BLaER1 (cell line): ENCODE results near the gene TNFAIP2.

Experiments used
- H3K27ac ChIP-seq: shearing (Covaris generic); formaldehyde crosslinking; 2 replicates; pipeline ENCODE4 v1.8.1; 2022
- H3K27me3 ChIP-seq: shearing (Covaris generic); formaldehyde crosslinking; 2 replicates; pipeline ENCODE4 v1.8.1; 2022
- H3K36me3 ChIP-seq: shearing (Covaris generic); formaldehyde crosslinking; 2 replicates; pipeline ENCODE4 v1.8.1; 2022
- H3K4me1 ChIP-seq: shearing (Covaris generic); formaldehyde crosslinking; 2 replicates; pipeline ENCODE4 v1.8.1; 2022
- H3K4me2 ChIP-seq: shearing (Covaris generic); formaldehyde crosslinking; 2 replicates; pipeline ENCODE4 v1.8.1; 2022
- H3K4me3 ChIP-seq: shearing (Covaris generic); formaldehyde crosslinking; 2 replicates; pipeline ENCODE4 v1.8.1; 2022
- H3K9ac ChIP-seq: shearing (Covaris generic); formaldehyde crosslinking; 2 replicates; pipeline ENCODE4 v1.8.1; 2022
- H3K9me3 ChIP-seq: shearing (Covaris generic); formaldehyde crosslinking; 2 replicates; pipeline ENCODE4 v1.8.1; 2022
- H4K20me1 ChIP-seq: shearing (Covaris generic); formaldehyde crosslinking; 2 replicates; pipeline ENCODE4 v1.8.1; 2022
- Cebpa-rat ChIP-seq: shearing (Covaris generic); IDR thresholded peaks from 2 replicates; pipeline ENCODE4 v1.8.1; 2022

The TNFAIP2 gene

GRCh38 chr14:103127861-103128598, 4.8 kb downstream of the TNFAIP2 start:
- Histone ChIP-seq H3K27me3 (no peaks in the 10 kb centered on the region), H3K9me3 (no peaks in the 10 kb centered on the region), H3K36me3 (peaks cover 76% of the 10 kb centered on the region), H3K4me2 (no peak overlapping the region), H3K4me1 (peaks cover 40% of the 10 kb centered on the region), H4K20me1 (peaks cover 66% of the 10 kb centered on the region), H3K9ac (no peak overlapping the region), H3K27ac (0 out of 2 replicates have a peak overlapping the region, but pooled peaks have one; percentile 40), H3K4me3 (no peak overlapping the region)
- TF ChIP-seq Cebpa-rat, result no peak

GRCh38 chr14:103128631-103129300, 5.5 kb downstream of the TNFAIP2 start:
- Histone ChIP-seq H4K20me1 (peaks cover 66% of the 10 kb centered on the region), H3K9me3 (no peaks in the 10 kb centered on the region), H3K27ac (peak overlapping the region; percentile 40; the same call in 1 of the 2 replicates), H3K36me3 (peaks cover 84% of the 10 kb centered on the region), H3K9ac (0 out of 2 replicates have a peak overlapping the region, but pooled peaks have one; percentile 3), H3K4me3 (no peak overlapping the region), H3K4me1 (peaks cover 39% of the 10 kb centered on the region), H3K4me2 (no peak overlapping the region), H3K27me3 (no peaks in the 10 kb centered on the region)
- TF ChIP-seq Cebpa-rat, result no peak

DNA sequence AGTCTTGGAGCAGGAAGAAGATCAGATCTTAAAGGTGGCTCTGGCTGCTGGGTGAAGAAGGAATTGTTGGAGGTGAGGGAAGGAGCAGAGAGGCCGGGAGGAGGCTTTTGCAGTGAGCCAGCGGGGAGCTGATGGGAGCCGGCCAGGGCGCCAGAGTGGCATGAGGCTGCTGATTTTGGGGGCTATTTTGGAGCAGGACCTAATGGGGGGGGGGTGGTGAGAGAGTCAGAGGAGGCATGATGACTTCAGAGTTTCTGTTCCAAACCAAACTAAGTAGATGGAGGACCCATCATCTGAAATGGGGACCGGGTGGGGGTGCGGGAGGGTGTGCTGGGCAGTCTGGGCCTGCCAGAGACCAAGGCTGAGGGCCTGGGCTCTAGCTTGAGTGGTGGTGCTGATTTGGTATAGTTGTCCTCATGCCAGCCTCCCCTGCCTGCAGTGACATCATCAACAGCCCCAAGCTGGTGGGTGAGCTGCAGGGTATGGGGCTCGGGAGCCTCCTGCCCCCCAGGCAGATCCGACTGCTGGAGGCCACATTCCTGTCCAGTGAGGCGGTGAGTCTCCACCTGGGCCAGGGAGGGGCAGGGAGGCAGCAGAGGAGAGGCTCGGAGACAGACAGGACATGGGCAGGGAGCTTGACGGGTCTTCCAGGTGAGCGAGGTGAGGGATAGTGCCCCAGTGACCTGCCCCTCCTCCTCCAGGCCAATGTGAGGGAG, 6.2 kb downstream of the TNFAIP2 start:
- Histone ChIP-seq H3K4me3 (no peak overlapping the region), H3K4me2 (no peak overlapping the region), H3K9me3 (no peaks in the 10 kb centered on the region), H3K27ac (peak overlapping the region; percentile 40; the same call in 1 of the 2 replicates), H3K36me3 (peaks cover 89% of the 10 kb centered on the region), H3K9ac (no peak overlapping the region), H3K27me3 (no peaks in the 10 kb centered on the region), H4K20me1 (peaks cover 62% of the 10 kb centered on the region), H3K4me1 (peaks cover 33% of the 10 kb centered on the region)
- TF ChIP-seq Cebpa-rat, result no peak

- Histone ChIP-seq H3K27me3 (no peaks in the 10 kb centered on the region), H3K9me3 (no peaks in the 10 kb centered on the region), H4K20me1 (peaks cover 54% of the 10 kb centered on the region), H3K4me2 (no peak overlapping the region), H3K27ac (no peak overlapping the region), H3K4me1 (peaks cover 25% of the 10 kb centered on the region), H3K36me3 (peaks cover 96% of the 10 kb centered on the region), H3K4me3 (no peak overlapping the region), H3K9ac (no peak overlapping the region)
- TF ChIP-seq Cebpa-rat, result no peak
Observed at GRCh38 chr14:103130017-103130764, 6.9 kb downstream of the TNFAIP2 start.

DNA sequence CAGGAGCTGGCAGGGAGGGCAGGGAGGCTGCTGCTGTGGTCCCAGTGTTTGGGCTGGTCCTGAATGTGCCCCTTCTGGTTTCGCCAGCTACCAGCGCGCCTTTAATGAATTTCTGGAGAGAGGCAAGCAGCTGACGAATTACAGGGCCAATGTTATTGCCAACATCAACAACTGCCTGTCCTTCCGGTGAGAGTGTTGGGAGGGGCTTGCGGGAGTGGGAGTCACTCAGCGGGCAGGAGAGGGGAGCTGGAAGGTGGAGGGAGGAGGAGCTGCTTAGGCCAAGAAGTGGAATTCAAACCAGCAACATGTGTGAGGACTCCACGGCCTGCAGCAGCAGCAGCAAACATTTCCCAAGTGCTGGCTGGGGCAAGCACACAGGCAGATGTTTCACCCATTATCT, 7.7 kb downstream of the TNFAIP2 start:
- Histone ChIP-seq H3K36me3 (peaks cover 97% of the 10 kb centered on the region), H3K4me3 (no peak overlapping the region), H3K27ac (no peak overlapping the region), H3K9ac (no peak overlapping the region), H3K4me2 (no peak overlapping the region), H4K20me1 (peaks cover 47% of the 10 kb centered on the region), H3K4me1 (peaks cover 18% of the 10 kb centered on the region), H3K27me3 (no peaks in the 10 kb centered on the region), H3K9me3 (no peaks in the 10 kb centered on the region)
- no peak for TF ChIP-seq Cebpa-rat

GRCh38 chr14:103131580-103131979, 8.3 kb downstream of the TNFAIP2 start:
- no peak overlapping the region for H3K27ac ChIP-seq
- H3K4me2 ChIP-seq, result no peak overlapping the region
- H3K27me3 ChIP-seq, result no peaks in the 10 kb centered on the region
- no peak overlapping the region for H3K9ac ChIP-seq
- no peak for TF ChIP-seq Cebpa-rat
- no peaks in the 10 kb centered on the region for H3K9me3 ChIP-seq
- peaks cover 16% of the 10 kb centered on the region; the same call in 1 of the 2 replicates for H3K4me1 ChIP-seq
- H3K36me3 ChIP-seq, result peaks cover 97% of the 10 kb centered on the region
- peaks cover 41% of the 10 kb centered on the region for H4K20me1 ChIP-seq
- no peak overlapping the region for H3K4me3 ChIP-seq

GRCh38 chr14:103132381-103133209, 9.3 kb downstream of the TNFAIP2 start:
- H3K27me3 ChIP-seq, result no peaks in the 10 kb centered on the region
- no peak overlapping the region for H3K4me2 ChIP-seq
- H3K9ac ChIP-seq, result no peak overlapping the region
- no peak overlapping the region for H3K27ac ChIP-seq
- peaks cover 93% of the 10 kb centered on the region for H3K36me3 ChIP-seq
- TF ChIP-seq Cebpa-rat, result no peak
- no peak overlapping the region for H3K4me3 ChIP-seq
- peaks cover 15% of the 10 kb centered on the region; the same call in 1 of the 2 replicates for H3K4me1 ChIP-seq
- H4K20me1 ChIP-seq, result peaks cover 33% of the 10 kb centered on the region
- no peaks in the 10 kb centered on the region for H3K9me3 ChIP-seq

DNA sequence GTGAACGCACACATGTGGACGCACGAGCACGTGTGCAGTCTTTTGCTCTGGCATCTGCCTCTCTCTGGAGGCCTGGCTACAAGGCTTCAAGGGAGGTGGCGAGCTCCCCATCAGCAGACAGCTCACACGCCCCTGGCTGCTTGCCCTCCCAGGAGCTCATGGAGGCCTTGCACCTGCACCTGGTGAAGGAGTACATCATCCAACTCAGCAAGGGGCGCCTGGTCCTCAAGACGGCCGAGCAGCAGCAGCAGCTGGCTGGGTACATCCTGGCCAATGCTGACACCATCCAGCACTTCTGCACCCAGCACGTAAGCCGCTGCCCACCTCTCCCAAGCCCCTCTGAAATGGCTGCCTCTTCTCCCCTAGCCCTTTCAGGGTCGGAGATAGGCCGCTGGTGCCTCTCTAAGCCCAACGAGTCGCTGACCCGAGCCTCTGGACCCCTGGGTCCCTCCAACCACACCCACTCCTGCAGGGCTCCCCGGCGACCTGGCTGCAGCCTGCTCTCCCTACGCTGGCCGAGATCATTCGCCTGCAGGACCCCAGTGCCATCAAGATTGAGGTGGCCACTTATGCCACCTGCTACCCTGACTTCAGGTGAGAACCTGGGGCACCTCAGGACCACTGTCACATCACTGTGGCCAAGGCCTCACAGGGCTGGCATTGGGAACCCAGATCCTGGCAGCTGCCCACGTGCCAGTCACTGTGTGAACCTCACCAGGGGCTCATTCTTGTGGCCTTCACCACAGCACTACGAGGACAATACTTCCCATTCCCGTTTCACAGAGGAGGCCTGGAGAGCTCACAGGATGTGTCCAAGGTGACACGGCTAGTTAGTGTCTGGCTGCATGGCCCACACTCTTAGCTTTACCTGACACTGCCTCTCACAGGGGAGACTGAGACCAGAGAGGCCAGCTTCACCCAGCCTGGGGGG, 10.2 kb downstream of the TNFAIP2 start:
- TF ChIP-seq Cebpa-rat, result no peak
- H4K20me1 ChIP-seq, result peaks cover 25% of the 10 kb centered on the region
- H3K27ac ChIP-seq, result no peak overlapping the region
- peaks cover 85% of the 10 kb centered on the region for H3K36me3 ChIP-seq
- H3K9ac ChIP-seq, result no peak overlapping the region
- no peaks in the 10 kb centered on the region for H3K27me3 ChIP-seq
- H3K9me3 ChIP-seq, result no peaks in the 10 kb centered on the region
- H3K4me3 ChIP-seq, result no peak overlapping the region
- no peak overlapping the region for H3K4me2 ChIP-seq
- H3K4me1 ChIP-seq, result 0 out of 2 replicates have a peak, but pooled peaks cover 7% of the 10 kb centered on the region
